GM15510 (cell line): Measurements from ENCODE around the gene CTNND2.

Experiments
- POLR2A ChIP-seq: IDR thresholded peaks from 3 replicates; pipeline ENCODE4 v1.6.1; 2011; ENCODE audit warnings: borderline replicate concordance; ENCODE audit not compliant: insufficient read length; ENCODE audit errors: extremely low read depth

The CTNND2 gene

DNA sequence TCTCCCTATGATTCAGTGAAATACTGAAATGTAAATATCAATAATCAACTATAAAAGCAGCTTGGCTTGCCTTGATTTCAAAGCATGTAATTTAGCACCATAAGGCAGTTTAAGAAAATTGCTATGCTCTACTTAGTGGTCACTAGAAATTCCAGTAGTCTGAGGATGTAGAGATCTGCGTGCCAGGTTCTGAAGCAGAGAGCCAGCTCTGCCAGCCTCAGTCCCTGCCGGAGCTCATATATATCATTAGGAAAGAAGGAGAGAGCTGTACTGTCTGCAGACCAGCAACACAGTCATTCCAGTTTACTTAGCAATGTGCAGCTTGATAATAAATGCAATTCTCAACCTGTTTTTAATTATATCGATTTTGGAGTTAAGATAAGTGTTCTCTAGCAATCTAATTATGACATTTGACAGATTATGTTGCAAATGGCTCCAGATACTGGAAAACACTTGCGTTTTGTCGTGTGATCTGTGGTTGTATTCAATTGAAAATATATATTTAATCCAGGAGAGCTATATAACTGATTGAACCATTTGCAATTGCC lies 540.5 kb downstream of the CTNND2 start:
- no peak for TF ChIP-seq POLR2A

DNA sequence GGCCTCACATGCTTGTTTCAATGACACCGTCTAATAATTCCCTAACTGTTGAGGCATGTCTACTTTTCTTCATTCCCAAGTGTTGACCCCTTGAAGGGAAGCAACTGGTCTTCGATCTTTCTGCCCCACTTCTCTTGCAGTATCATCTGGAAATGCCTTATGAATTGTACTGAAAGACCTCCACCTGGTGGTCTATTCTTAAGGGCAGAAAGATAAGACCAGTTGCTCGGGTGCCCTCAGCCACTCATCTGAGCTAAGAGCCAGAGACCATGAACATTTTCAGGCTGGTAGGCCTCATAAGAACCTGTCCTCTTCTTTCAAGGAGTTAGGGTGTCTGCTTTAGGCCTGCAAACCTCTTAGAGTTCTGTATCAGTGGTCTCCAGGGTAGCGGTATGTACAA lies 542.5 kb downstream of the CTNND2 start:
- no peak for TF ChIP-seq POLR2A

DNA sequence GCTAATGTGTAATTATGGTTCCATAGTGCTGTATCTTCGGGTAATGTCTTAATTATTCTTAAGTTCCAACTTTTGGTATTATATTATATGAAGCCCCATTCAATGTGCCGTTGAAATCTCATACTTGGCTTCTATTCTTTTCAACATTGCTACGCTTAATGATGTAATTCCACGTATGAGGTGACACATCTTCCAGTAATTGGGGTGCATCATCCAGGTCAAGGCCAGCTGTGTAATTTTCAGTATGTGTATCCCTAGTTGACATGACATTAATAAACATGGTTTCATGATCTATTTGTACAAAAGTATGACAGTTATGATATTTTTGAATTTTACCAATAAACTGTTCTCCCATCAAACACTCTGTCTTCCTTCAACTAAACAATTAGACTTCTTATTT lies 546.3 kb downstream of the CTNND2 start:
- TF ChIP-seq POLR2A = no peak

DNA sequence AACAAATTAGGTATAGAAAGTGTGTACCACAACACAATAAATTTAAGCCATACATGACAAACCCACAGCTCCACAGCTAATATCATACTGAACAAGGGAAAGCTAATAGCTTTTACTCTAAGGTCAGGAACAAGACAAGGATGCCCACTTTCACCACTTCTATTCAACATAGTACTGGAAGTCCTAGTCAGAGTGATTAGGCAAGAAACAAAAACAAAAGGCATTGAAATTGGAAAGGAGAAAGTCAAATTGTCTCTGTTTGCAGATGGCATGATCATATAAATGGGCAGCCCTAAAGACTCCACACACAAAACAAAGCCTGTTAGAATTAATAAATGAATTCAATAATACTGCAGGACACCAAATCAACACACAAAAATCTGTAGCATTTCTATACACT lies 548.8 kb downstream of the CTNND2 start:
- no peak for TF ChIP-seq POLR2A

DNA sequence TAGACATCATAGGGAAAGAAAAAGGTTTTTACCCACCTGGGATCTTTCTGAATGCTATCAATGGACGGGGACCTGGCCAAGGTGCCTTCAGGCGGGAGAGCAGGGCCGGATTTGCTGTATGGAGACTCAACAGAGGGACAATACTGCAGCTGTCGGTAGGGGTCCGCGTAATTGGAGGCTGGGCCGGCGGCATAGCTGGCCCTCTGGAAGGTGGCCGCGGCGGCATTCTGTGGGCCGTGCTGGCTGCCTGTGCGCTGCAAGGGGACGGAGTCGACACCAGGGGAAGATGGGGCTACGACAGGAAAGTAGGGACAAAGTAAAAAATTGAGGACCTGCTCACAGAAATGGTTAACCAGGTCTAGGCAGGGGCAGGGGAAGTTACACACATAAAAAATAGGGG lies 557.9 kb downstream of the CTNND2 start:
- no peak for TF ChIP-seq POLR2A

DNA sequence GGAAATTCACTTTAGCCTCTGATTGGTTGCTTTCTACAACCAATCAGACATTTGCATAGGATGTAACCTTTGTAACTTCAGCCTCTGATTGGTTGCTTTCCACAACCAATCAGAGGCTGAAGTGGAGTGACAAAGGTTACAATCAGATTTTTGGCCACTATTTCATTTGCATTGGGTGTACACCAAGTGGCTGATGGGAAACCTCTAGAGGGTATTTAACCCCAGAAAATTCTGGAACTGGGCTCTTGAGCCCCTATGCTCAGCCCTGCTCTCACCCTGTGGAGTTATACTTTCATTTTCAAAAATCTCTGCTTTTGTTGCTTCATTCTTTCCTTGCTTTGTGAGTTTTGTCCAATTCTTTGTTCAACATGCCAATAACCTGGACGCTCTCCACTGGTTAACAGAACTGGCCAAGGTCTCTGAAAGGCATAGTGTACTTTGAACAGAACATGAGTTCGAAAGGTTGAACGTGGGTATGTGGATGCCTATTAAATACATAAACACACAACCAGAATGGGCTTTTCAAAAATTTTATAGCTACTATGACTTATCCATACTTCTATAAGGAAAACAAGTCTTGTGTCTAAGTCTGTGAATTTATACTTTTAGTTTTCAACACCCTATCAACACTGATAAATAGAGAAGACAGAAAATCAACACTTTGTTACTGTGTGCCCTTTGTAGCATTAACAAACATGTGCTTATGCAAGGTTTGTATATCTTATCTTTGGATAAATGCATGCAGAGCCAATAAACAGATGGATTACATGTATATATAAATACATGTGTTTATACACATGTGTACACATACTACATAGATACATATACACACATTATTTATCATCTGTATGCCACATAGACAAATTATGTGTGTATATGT lies 568.1 kb downstream of the CTNND2 start:
- no peak for TF ChIP-seq POLR2A

DNA sequence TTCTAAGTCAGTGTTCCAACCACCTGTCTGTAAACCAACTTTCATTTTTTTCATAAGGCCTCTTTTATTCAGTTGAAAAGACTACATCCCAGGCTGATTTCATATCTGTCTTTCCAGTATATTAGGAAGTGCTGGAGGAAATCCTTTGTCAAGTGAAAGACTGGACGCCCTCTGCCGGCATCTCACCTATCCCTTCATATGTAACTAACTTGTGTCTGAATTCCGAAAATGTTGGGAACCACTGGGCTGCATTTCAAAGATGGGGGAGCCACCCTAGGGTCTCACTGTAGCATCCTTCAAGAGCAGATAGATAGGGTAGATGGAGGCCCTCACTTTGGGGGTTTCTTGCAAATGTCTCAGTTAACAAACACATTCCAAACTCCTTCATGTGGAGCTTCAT lies 569.8 kb downstream of the CTNND2 start:
- no peak for TF ChIP-seq POLR2A

DNA sequence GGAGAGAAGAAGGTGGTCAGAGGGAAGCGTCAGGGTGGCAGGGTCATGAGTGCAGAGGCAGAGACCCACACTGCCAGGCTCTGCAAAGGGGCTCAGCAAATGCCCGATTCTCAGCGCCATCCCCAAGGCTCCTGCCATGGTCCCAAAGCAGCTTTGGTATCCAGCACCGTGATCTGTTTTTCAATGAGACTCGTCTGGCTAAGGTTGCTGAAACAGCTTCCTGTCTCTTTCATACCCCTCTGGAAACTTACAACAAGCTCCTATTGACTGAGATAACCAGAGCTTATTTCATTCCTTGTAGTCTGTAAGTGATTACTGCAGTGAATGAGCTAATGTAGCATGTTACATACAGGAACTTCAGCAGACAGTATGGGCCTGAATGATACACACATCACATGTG lies 574.6 kb downstream of the CTNND2 start:
- TF ChIP-seq POLR2A = no peak

DNA sequence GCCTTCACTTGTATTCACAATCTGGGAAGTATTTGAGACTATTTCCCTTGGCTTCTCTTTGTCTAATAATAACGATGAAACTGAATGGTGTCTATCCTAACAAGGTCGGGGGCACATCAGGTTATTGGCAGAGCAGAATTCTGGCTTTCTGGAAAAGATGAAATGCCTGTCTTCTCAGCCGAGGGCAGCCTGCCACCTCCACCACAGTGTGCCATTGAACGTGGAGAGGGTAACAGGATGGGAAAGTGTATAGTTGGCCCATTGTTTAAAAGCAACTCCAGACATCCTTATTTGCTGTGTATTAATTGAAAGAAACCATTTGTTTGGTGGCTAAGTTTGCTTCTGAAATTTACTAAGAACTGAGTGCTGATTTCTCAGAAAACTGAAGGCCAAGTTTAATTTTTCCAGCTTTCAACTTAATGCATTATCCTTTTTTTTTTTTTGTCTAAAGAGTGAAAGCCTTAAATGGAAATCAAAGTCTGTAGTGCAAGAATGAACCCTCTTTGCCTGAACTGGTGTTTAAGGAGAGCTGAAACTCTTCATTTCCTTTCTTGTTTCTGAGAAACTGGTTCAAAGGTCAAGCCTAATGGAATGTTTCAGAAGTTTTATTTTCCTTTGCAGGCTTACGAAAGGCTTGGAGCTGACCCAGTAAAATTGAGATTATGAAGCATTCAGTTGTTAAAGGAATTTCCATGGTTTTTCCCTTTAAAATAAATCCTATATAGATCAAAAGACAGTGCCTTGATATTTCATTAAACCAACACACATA lies 579.5 kb downstream of the CTNND2 start:
- TF ChIP-seq POLR2A = no peak

DNA sequence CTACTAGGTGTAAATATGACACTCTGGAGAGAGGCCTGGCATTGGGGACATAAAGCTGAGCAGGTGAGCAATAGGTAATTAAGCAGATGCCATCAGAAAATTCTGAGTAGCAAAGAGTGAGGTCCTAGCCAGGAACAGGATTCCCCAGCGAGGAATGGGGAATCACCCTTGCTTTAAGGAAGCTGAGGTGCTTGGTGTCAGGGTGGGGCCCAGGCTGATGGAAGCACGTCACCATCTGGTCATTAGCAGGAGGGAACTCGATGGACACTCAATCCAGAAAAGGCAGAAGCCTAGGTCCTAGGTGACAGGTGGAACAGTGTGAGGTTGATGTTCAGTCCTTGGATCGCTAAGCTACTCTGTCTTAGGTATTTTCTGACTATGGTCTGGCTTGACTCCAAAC lies 580.5 kb downstream of the CTNND2 start:
- no peak for TF ChIP-seq POLR2A

DNA sequence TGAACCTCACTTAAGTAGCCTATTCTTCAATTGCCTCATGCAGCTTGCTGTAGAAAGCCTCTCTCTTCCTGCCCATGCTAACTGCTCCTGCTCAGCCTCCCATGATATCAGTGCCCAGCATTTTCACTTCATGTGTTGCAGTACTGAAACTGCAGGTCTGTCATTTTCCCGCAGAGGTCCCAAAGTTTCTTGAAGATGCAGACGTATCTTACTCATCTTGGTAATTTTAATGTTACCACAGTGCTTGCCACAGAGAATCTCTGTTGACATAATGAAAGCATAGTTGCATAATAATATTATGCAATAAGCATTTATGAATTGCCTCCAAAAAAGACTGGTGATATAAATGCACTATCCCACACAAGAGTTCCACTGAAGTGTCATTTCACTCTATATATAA lies 582.1 kb downstream of the CTNND2 start:
- TF ChIP-seq POLR2A = no peak

DNA sequence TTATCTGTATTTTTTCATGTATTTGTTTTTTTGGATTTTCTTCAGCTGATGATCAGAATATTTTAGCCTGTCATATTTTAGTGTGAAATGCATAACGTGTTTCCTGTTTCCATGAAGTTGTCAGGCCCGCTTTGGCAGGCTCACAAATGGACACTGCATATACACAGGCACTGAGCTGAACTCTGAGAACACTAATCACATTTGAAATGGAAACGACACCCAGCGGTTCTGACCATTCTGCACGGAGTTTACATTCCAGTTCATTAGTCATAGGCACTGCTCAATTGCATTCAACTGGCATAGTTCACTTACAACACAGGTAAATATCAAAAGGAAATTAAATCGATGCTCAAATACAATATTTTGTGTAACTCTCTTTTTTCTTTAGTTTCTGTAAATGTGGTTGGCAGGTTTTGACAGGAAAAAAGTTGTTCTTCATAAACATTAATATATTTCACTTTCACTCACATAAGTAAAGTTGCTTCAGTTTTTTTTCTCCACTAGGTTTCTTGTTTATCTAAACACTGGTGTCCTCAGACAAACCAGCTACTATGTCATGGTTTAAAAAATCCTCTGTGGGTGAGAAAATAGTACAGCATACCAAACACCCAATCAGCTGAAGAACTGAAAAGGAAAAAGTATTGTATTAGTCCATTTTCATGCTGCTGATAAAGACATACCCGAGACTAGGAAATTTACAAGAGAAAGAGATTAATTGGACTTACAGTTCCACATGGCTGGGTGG lies 584.2 kb downstream of the CTNND2 start:
- TF ChIP-seq POLR2A = no peak

DNA sequence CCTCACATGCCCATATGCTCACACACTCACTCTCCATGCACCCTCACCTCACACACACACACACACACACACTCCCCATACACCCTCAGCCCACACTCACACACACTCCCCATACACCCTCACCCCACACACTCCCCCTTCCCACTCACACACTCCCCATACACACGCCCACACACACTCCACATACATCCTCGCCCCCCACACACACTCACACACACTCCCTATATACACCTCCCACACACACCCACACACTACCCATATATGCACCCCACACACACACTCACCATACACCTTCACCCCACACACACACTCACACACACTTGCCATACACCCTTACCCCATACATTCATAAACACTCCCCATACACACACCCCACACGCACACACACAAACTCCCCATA lies 592.5 kb downstream of the CTNND2 start:
- TF ChIP-seq POLR2A = no peak

DNA sequence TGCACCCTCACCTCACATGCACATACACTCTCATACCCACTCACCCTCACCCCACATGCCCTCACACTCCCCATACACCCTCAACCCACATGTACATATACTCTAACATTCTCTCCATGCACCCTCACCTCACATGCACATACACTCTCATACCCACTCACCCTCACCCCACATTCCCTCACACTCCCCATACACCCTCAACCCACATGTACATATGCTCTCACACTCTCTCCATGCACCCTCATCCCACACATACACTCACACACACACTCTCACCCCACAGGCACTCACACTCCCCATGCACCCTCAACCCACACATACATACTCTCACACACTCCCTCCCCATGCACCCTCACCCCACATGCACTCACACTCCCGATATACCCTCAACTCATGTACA lies 593.0 kb downstream of the CTNND2 start:
- TF ChIP-seq POLR2A = no peak

DNA sequence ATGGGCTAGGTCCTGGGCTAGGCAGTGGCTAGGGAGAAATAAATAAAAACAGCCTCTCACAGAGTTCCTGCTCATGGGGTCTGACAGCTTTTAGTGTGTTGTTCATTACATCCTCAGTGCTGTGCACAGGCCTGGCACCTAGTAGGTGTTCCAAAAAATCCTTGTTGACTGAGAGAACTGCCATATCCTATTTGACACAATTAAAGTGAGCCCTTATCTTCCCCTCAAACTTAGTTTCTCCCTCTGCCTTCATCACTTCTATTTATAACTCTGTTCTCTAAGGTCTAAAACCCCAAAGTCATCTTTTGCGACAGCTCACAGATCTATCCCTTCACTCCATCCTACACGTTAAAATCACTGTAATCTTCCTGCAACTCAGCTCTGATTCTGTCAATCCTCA lies 594.1 kb downstream of the CTNND2 start:
- TF ChIP-seq POLR2A = no peak
